ENCODE data around the gene CFAP77.

The CFAP77 gene

DNA sequence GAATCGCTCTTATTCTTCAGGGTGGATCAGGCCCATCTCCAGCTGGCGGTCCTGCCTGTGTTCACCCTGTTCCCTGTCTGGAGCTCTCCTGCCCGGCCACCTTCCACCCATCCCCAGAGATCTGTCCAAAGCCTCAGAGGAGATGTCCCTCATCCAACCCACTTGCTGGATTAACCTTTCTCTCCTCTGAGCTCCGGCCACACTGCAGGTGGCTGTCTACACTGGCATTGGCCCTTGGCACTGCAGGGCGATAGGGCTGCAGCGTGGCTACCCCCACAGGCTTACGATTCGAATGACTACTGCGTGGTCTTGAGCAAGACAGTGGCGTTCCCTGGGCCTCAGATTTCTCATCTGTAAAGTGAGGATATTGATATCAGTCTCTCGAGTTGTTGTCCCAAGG is 108.6 kb downstream of the CFAP77 start:
- no peak for ATAC-seq
- no peak for TF ChIP-seq ESRRG (CRISPR knock-in tag; IDR thresholded peaks at IDR 0.05)

DNA sequence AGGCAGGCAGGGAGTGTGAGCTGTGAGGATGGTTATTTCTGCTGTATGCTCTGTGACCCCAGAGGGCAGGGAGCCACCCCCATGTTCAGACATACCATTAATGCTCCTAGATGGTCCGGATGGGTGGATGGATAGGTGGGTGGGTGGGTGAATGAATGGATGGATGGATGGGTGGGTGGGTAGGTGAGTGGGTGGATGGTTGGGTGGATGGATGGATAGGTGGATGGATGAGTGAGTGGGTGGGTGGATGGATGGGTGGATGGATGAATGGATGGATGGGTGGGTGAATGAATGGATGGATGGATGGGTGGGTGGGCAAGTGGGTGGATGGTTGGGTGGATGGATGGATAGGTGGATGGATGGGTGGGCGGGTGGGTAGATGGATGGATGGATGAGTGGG is 109.0 kb downstream of the CFAP77 start:
- no peak for TF ChIP-seq ARNTL (CRISPR knock-in tag; IDR thresholded peaks at IDR 0.05; ENCODE audit: borderline replicate concordance, low read depth)
- TF ChIP-seq ZFP3 (CRISPR knock-in tag; IDR thresholded peaks at IDR 0.05) = no peak
- no peak for TF ChIP-seq ISL1 (CRISPR knock-in tag; IDR thresholded peaks at IDR 0.05)
- TF ChIP-seq RARB (CRISPR knock-in tag; IDR thresholded peaks at IDR 0.05) = no peak
- no peak for TF ChIP-seq OSR1 (CRISPR knock-in tag; IDR thresholded peaks at IDR 0.05)
- TF ChIP-seq ZC3H10 (CRISPR knock-in tag; IDR thresholded peaks at IDR 0.05) = no peak
- no peak for TF ChIP-seq ESRRG (CRISPR knock-in tag; IDR thresholded peaks at IDR 0.05)
- no peak for ATAC-seq

DNA sequence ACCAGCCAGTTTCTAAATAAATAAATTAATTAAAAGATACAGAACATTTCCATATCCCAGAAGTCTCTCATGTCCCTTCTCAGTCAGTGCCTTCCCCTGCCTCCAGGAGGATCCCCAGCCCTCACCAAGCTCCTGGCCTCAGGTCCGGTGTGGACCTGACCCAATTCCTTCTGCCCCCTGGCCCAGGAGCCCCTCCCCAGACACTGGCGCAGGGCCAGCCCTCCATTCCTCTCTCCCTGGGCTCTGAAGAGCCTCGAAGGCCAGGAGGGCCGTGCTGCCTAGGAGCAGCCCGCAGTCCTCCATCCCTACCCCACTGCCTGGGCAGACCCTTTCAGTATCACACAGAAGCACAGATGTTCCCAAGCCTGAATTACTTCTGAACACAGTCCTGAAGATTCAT is 110.6 kb downstream of the CFAP77 start:
- no peak for ATAC-seq
- TF ChIP-seq ZNF565 (CRISPR knock-in tag; conservative IDR thresholded peaks at IDR 0.05; ENCODE audit: low read depth) = no peak

DNA sequence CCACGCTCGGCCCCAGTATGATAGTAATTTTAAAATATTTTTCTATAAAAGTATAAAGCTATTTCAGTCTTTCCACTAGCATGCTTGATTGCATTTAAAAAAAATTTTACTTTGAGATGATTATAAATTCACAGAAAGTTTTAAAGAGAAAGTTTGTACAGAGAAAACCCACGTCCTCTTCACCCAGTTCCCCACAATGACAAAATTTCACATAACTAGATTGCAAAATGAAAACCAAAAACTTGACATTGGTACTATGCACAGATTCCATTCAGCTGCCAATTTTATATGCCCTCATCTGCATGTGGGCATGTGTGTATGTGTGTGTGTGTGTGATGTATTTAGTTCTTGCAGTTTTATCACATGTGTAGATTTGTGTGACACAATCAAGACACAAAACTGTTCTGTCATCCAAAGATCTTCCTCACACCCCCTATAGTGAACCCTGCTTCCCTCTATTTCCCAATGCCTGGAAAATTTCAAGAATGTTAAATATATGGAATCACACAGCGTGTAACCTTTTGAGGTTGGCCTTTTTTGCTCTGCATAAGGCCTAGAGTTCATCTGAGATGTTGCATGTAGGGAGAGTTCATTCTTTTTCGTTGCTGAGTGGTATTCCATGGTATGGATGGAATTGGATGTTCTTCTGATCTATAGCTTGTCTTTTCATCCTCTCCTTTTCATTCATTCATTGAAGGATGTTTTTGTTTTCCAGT is 115.5 kb downstream of the CFAP77 start:
- TF ChIP-seq, protein P1, sequence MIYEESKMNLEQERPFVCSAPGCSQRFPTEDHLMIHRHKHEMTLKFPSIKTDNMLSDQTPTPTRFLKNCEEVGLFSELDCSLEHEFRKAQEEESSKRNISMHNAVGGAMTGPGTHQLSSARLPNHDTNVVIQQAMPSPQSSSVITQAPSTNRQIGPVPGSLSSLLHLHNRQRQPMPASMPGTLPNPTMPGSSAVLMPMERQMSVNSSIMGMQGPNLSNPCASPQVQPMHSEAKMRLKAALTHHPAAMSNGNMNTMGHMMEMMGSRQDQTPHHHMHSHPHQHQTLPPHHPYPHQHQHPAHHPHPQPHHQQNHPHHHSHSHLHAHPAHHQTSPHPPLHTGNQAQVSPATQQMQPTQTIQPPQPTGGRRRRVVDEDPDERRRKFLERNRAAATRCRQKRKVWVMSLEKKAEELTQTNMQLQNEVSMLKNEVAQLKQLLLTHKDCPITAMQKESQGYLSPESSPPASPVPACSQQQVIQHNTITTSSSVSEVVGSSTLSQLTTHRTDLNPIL (CRISPR knock-in tag; IDR thresholded peaks at IDR 0.05; ENCODE audit: low read depth) = no peak
- TF ChIP-seq, protein P2, sequence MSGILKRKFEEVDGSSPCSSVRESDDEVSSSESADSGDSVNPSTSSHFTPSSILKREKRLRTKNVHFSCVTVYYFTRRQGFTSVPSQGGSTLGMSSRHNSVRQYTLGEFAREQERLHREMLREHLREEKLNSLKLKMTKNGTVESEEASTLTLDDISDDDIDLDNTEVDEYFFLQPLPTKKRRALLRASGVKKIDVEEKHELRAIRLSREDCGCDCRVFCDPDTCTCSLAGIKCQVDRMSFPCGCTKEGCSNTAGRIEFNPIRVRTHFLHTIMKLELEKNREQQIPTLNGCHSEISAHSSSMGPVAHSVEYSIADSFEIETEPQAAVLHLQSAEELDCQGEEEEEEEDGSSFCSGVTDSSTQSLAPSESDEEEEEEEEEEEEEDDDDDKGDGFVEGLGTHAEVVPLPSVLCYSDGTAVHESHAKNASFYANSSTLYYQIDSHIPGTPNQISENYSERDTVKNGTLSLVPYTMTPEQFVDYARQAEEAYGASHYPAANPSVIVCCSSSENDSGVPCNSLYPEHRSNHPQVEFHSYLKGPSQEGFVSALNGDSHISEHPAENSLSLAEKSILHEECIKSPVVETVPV (CRISPR knock-in tag; IDR thresholded peaks at IDR 0.05) = no peak
- no peak for TF ChIP-seq OSR1 (CRISPR knock-in tag; IDR thresholded peaks at IDR 0.05)
- TF ChIP-seq RARB (CRISPR knock-in tag; IDR thresholded peaks at IDR 0.05) = no peak
- TF ChIP-seq ZC3H10 (CRISPR knock-in tag; IDR thresholded peaks at IDR 0.05) = no peak
- TF ChIP-seq GLIS3 (CRISPR knock-in tag; IDR thresholded peaks at IDR 0.05) = no peak
- TF ChIP-seq ISL1 (CRISPR knock-in tag; IDR thresholded peaks at IDR 0.05) = no peak
- TF ChIP-seq ZFP30 (CRISPR knock-in tag; IDR thresholded peaks at IDR 0.05) = no peak
- TF ChIP-seq SNAI2 (CRISPR knock-in tag; IDR thresholded peaks at IDR 0.05) = no peak
- TF ChIP-seq ESRRG (CRISPR knock-in tag; IDR thresholded peaks at IDR 0.05) = no peak
- no peak for TF ChIP-seq ZNF8 (CRISPR knock-in tag; IDR thresholded peaks at IDR 0.05)
- TF ChIP-seq TCF4 (CRISPR knock-in tag; IDR thresholded peaks at IDR 0.05; ENCODE audit: borderline replicate concordance) = no peak
- no peak for TF ChIP-seq ZNF70 (CRISPR knock-in tag; IDR thresholded peaks at IDR 0.05)
- no peak for TF ChIP-seq ZFP3 (CRISPR knock-in tag; IDR thresholded peaks at IDR 0.05)
- ATAC-seq = no peak

DNA sequence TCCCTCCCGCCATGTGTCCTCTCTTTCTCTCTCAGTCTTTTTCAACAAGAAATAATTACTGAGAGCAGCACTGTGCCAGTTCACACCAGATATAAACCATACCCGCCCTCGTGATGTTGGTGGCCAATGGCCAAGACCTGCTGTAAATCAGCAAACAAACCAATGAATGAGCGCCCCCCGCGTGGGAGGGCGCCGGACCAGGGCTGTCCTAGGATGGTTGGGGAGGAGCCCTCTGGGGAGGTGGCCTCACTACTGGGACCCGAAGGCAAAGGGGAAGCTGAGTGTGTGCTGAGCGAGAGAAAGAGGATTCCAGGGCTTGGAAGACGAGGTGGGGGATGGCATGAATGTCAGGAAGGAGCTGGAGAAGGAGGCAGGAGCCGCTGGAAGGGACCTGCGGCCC is 121.2 kb downstream of the CFAP77 start:
- TF ChIP-seq, protein P3, sequence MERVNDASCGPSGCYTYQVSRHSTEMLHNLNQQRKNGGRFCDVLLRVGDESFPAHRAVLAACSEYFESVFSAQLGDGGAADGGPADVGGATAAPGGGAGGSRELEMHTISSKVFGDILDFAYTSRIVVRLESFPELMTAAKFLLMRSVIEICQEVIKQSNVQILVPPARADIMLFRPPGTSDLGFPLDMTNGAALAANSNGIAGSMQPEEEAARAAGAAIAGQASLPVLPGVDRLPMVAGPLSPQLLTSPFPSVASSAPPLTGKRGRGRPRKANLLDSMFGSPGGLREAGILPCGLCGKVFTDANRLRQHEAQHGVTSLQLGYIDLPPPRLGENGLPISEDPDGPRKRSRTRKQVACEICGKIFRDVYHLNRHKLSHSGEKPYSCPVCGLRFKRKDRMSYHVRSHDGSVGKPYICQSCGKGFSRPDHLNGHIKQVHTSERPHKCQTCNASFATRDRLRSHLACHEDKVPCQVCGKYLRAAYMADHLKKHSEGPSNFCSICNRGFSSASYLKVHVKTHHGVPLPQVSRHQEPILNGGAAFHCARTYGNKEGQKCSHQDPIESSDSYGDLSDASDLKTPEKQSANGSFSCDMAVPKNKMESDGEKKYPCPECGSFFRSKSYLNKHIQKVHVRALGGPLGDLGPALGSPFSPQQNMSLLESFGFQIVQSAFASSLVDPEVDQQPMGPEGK (CRISPR knock-in tag; IDR thresholded peaks at IDR 0.05; ENCODE audit: borderline replicate concordance) = no peak
- no peak for TF ChIP-seq TCF4 (CRISPR knock-in tag; IDR thresholded peaks at IDR 0.05; ENCODE audit: borderline replicate concordance)
- TF ChIP-seq TOX (CRISPR knock-in tag; IDR thresholded peaks at IDR 0.05; ENCODE audit: borderline replicate concordance) = no peak
- TF ChIP-seq, protein P1 (CRISPR knock-in tag; IDR thresholded peaks at IDR 0.05; ENCODE audit: low read depth) = no peak
- no peak for TF ChIP-seq GLIS3 (CRISPR knock-in tag; IDR thresholded peaks at IDR 0.05)
- no peak for TF ChIP-seq ISL1 (CRISPR knock-in tag; IDR thresholded peaks at IDR 0.05)
- TF ChIP-seq RARB (CRISPR knock-in tag; IDR thresholded peaks at IDR 0.05) = no peak
- no peak for TF ChIP-seq PPARA (CRISPR knock-in tag; IDR thresholded peaks at IDR 0.05; ENCODE audit: borderline replicate concordance)
- TF ChIP-seq, protein P4, sequence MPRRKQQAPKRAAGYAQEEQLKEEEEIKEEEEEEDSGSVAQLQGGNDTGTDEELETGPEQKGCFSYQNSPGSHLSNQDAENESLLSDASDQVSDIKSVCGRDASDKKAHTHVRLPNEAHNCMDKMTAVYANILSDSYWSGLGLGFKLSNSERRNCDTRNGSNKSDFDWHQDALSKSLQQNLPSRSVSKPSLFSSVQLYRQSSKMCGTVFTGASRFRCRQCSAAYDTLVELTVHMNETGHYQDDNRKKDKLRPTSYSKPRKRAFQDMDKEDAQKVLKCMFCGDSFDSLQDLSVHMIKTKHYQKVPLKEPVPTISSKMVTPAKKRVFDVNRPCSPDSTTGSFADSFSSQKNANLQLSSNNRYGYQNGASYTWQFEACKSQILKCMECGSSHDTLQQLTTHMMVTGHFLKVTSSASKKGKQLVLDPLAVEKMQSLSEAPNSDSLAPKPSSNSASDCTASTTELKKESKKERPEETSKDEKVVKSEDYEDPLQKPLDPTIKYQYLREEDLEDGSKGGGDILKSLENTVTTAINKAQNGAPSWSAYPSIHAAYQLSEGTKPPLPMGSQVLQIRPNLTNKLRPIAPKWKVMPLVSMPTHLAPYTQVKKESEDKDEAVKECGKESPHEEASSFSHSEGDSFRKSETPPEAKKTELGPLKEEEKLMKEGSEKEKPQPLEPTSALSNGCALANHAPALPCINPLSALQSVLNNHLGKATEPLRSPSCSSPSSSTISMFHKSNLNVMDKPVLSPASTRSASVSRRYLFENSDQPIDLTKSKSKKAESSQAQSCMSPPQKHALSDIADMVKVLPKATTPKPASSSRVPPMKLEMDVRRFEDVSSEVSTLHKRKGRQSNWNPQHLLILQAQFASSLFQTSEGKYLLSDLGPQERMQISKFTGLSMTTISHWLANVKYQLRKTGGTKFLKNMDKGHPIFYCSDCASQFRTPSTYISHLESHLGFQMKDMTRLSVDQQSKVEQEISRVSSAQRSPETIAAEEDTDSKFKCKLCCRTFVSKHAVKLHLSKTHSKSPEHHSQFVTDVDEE (CRISPR knock-in tag; IDR thresholded peaks at IDR 0.05) = no peak
- no peak for TF ChIP-seq SNAI2 (CRISPR knock-in tag; IDR thresholded peaks at IDR 0.05)
- TF ChIP-seq BACH2 (CRISPR knock-in tag; IDR thresholded peaks at IDR 0.05; ENCODE audit: borderline replicate concordance) = no peak
- ATAC-seq = no peak

Data from SK-N-SH treated with all-trans-retinoic acid at 6 μM for 48 hours (cell line).